Activated CD4-positive, alpha-beta T cell treated with anti-CD3 and anti-CD28 coated beads, Interleukin-2, amount 50 U/mL, for 48 hours (primary cell): ENCODE data around the gene SEC22C.

ENCODE experiments used
- DNase-seq, 2 experiments: peaks; one replicate each; pipeline ENCODE4 v3.0.0-alpha.2; 2020

Gene SEC22C

GRCh38 chr3:42510325-42510724, 71.4 kb downstream of the SEC22C start:
- DNase-seq: no peak

- no peak for DNase-seq
These were observed 72.7 kb downstream of the SEC22C start for GRCh38 chr3:42509111-42509510.

GRCh38 chr3:42508562-42508961, 73.2 kb downstream of the SEC22C start:
- DNase-seq: no peak

GRCh38 chr3:42507761-42508335, 73.9 kb downstream of the SEC22C start:
- no peak for DNase-seq

- DNase-seq: no peak
These were observed 74.5 kb downstream of the SEC22C start for GRCh38 chr3:42507252-42507651.

- DNase-seq: peak in 1 of 2 experiments; percentile 1
These were observed 75.8 kb downstream of the SEC22C start for GRCh38 chr3:42505849-42506410.

- peak in 1 of 2 experiments; percentile 1 for DNase-seq
These were observed 76.5 kb downstream of the SEC22C start for GRCh38 chr3:42505128-42505848.

- no peak for DNase-seq
These were observed 77.2 kb downstream of the SEC22C start for GRCh38 chr3:42504334-42505127.

GRCh38 chr3:42503957-42504333, 77.8 kb downstream of the SEC22C start:
- DNase-seq: peak in 1 of 2 experiments; percentile 3

- DNase-seq: peak in 1 of 2 experiments; percentile 6
These were observed 78.4 kb downstream of the SEC22C start for GRCh38 chr3:42503251-42503924.

- DNase-seq: peak; percentile 94
These were observed 79.1 kb downstream of the SEC22C start, which contains the start of gene VIPR1 for GRCh38 chr3:42502429-42503250. TSS of gene VIPR1 (plus strand) at chr3:42502643. CDS start at chr3:42502736, 93 bp downstream.

- peak; percentile 70 to 76 for DNase-seq
These were observed 79.9 kb downstream of the SEC22C start for GRCh38 chr3:42501681-42502428.

- no peak for DNase-seq
These were observed 80.5 kb downstream of the SEC22C start for GRCh38 chr3:42501321-42501680.

GRCh38 chr3:42500909-42501308, 80.9 kb downstream of the SEC22C start:
- DNase-seq: no peak

GRCh38 chr3:42500091-42500490, 81.7 kb downstream of the SEC22C start:
- DNase-seq: no peak

- DNase-seq: no peak
These were observed 82.3 kb downstream of the SEC22C start for GRCh38 chr3:42499478-42499871.

- peak; percentile 36 to 48 for DNase-seq
These were observed 82.8 kb downstream of the SEC22C start for GRCh38 chr3:42498791-42499477.

GRCh38 chr3:42498034-42498433, 83.7 kb downstream of the SEC22C start:
- DNase-seq: no peak
